ENCODE results near the gene LIX1L. TPM values are rescaled to one million over a fixed set of nuclear protein-coding genes. Genes with fewer than 3 reads are reported as not detected.

The LIX1L gene
- total and polyA plus RNA-seq, 2 experiments from 2014 or later = 14.0 to 16.3 TPM

DNA sequence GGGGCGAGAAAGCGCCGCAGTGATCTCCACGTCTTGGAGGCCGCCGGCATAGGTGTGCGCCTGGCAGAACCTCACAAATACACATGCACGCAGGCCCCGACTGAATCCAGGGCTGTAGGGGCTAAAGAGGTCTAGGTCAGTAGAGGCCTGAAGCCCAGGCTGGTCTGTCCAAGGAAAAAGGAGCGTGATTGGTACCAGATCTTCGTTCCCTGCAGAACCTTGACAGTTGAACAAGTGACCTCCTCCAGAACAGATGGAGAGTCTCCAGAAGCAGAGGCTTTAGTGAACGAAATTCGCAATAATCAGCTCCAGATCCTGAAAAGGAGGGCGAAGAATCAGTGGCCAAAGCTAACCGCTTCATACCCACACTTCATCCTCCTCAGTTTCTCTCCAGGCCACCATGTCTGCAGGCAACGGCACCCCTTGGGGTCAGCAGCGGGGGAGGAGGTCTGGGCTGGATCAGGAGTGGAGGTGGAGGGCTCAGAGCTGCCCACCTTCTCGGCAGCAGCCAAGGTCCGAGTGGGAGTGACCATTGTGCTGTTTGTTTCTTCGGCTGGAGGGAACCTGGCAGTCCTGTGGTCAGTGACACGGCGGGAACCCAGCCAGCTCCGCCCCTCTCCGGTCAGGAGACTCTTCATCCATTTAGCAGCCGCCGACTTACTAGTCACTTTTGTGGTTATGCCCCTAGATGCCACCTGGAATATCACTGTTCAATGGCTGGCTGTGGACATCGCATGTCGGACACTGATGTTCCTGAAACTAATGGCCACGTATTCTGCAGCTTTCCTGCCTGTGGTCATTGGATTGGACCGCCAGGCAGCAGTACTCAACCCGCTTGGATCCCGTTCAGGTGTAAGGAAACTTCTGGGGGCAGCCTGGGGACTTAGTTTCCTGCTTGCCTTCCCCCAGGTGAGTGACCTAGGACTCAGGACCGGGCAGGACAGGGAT is 38.6 kb downstream of the LIX1L start:
- DNase-seq (ENCODE audit: low spot score) = peak; percentile 65
- Histone ChIP-seq H3K4me1 (ENCODE audit: insufficient read depth) (peaks cover 20% of the 10 kb centered on the region), H2AFZ (peak overlapping the region; percentile 30), H3K9me2 (replicated peaks; ENCODE audit: insufficient read depth) (no peaks in the 10 kb centered on the region), H3K27ac (peak overlapping the region; percentile 87), H3K4me3 (peak overlapping the region; percentile 19), H3K27me3 (no peaks in the 10 kb centered on the region), H3K9me3 (ENCODE audit: low read depth) (no peaks in the 10 kb centered on the region), H4K20me1 (ENCODE audit: insufficient read depth, poor library complexity, severe bottlenecking) (no peaks in the 10 kb centered on the region), H3K79me2 (peaks cover 19% of the 10 kb centered on the region), H3K36me3 (replicated peaks; ENCODE audit: insufficient read depth, low read depth) (no peaks in the 10 kb centered on the region), H3K4me2 (peak overlapping the region; percentile 97)
- no peak for TF ChIP-seq CTCF (IDR thresholded peaks at IDR 0.05; ENCODE audit: poor library complexity)
- no peak for TF ChIP-seq EZH2phosphoT487 (IDR thresholded peaks at IDR 0.05; ENCODE audit: low read depth, severe bottlenecking, unreplicated experiment)
- TF ChIP-seq EZH2 (IDR thresholded peaks at IDR 0.05; ENCODE audit: borderline replicate concordance) = no peak
- WGBS (ENCODE audit: low lambda C conversion rate, missing lambda C conversion rate) = 8% methylated on average over 31 of the region's 33 CpGs

DNA sequence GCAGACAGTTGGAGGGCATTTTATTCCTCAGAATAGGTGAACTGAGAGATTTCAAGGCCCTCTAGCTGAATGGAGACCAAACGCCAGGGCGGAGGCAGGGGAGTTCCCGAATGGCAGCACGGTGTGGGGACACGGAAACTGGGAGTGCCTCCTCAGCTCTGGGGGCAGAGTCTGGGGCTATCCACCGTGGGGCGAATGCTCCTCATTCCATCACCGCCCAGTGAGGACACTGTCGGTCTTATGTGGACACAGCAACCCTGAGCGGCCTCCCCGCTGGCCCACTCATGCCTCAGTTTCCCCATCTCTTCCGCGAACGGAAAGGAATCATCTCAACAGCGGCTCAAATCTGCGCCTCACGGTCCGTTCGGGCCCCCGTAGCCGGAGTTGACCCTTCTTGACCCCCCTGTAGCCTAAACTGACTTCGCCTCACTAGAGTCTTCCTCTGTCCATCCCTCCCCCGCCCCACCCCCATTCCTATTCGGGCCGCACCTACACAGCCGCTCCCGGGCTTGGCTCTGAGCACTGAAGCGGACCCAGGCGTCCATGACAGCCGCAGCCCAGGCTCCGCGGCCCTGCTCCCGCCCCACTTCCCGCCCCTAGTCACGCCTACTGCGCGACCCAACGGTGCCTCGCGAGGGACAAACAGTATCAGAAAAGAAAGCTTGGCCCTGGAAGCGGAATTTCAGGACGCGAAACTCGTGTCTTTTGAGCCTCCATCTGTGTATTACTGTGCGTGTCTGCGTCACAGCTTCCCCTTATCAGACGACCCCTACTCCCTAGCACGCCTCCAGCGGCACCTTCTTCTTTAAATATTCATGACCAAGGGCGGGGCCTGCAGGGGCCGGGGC is 39.4 kb downstream of the LIX1L start, which contains the start of gene PEX11B:
TSS of gene PEX11B (minus strand) at position 574 of the 848 bp plus-strand sequence. CDS start at position 545, 29 bp downstream.
- Histone ChIP-seq H3K27me3 (no peaks in the 10 kb centered on the region), H3K4me1 (ENCODE audit: insufficient read depth) (peaks cover 20% of the 10 kb centered on the region), H3K9me2 (replicated peaks; ENCODE audit: insufficient read depth) (no peaks in the 10 kb centered on the region), H3K27ac (peak within 1 kb of the TSS; percentile 87), H2AFZ (peak within 1 kb of the TSS; percentile 30), H3K4me2 (peak within 1 kb of the TSS; percentile 97), H4K20me1 (ENCODE audit: insufficient read depth, poor library complexity, severe bottlenecking) (no peaks in the 10 kb centered on the region), H3K9me3 (ENCODE audit: low read depth) (no peaks in the 10 kb centered on the region), H3K4me3 (peak within 1 kb of the TSS; percentile 19), H3K36me3 (replicated peaks; ENCODE audit: insufficient read depth, low read depth) (no peaks in the 10 kb centered on the region), H3K79me2 (peaks cover 19% of the 10 kb centered on the region)
- peak; percentile 92 for DNase-seq (ENCODE audit: low spot score)
- no peak for TF ChIP-seq CTCF (IDR thresholded peaks at IDR 0.05; ENCODE audit: poor library complexity)
- TF ChIP-seq EZH2phosphoT487 (IDR thresholded peaks at IDR 0.05; ENCODE audit: low read depth, severe bottlenecking, unreplicated experiment) = no peak
- TF ChIP-seq EZH2 (IDR thresholded peaks at IDR 0.05; ENCODE audit: borderline replicate concordance) = no peak
- WGBS (ENCODE audit: low lambda C conversion rate, missing lambda C conversion rate) = 3% methylated on average over 45 of the region's 51 CpGs

- Histone ChIP-seq H2AFZ (peak overlapping the region; percentile 30), H3K79me2 (peaks cover 19% of the 10 kb centered on the region), H3K27ac (no peak overlapping the region), H3K4me3 (peak overlapping the region; percentile 19), H3K4me1 (ENCODE audit: insufficient read depth) (peaks cover 20% of the 10 kb centered on the region), H3K9me2 (replicated peaks; ENCODE audit: insufficient read depth) (no peaks in the 10 kb centered on the region), H4K20me1 (ENCODE audit: insufficient read depth, poor library complexity, severe bottlenecking) (no peaks in the 10 kb centered on the region), H3K4me2 (peak overlapping the region; percentile 97), H3K36me3 (replicated peaks; ENCODE audit: insufficient read depth, low read depth) (no peaks in the 10 kb centered on the region), H3K9me3 (ENCODE audit: low read depth) (no peaks in the 10 kb centered on the region), H3K27me3 (no peaks in the 10 kb centered on the region)
- WGBS (ENCODE audit: low lambda C conversion rate, missing lambda C conversion rate) = 88% methylated on average over 5 of the region's 5 CpGs
- TF ChIP-seq EZH2phosphoT487 (IDR thresholded peaks at IDR 0.05; ENCODE audit: low read depth, severe bottlenecking, unreplicated experiment) (no peak), EZH2 (IDR thresholded peaks at IDR 0.05; ENCODE audit: borderline replicate concordance) (no peak), CTCF (IDR thresholded peaks at IDR 0.05; ENCODE audit: poor library complexity) (no peak)
- DNase-seq (ENCODE audit: low spot score) = no peak
These were observed 40.2 kb downstream of the LIX1L start for GRCh38 chr1:145917595-145917994.
